Astrocyte of the cerebellum (primary cell): ENCODE data around the gene NOL4L.

Experiments
- DNase-seq: peaks from one replicate; pipeline ENCODE4 v3.0.0-alpha.2; 2011; ENCODE audit warnings: low read depth
- H3K4me3 ChIP-seq: 2 replicates; pipeline ENCODE4 v1.5.1; 2011; ENCODE audit warnings: mild to moderate bottlenecking, low read depth, low read length, moderate library complexity
- in situ Hi-C: cut with HindIII; loops from 2 replicates; pipeline ENCODE4 v1.10.0; 2017; ENCODE audit warnings: low sequenced_read_pairs
- TF ChIP-seq, protein P1 (sequence below): IDR thresholded peaks from 2 replicates; pipeline ENCODE4 v1.5.1; 2012; ENCODE audit warnings: low read length, low read depth, moderate library complexity, mild to moderate bottlenecking; ENCODE audit errors: missing control alignments

The NOL4L gene

GRCh38 chr20:32509639-32510066 is 75.5 kb downstream of the NOL4L start:
- TF ChIP-seq, protein P1, sequence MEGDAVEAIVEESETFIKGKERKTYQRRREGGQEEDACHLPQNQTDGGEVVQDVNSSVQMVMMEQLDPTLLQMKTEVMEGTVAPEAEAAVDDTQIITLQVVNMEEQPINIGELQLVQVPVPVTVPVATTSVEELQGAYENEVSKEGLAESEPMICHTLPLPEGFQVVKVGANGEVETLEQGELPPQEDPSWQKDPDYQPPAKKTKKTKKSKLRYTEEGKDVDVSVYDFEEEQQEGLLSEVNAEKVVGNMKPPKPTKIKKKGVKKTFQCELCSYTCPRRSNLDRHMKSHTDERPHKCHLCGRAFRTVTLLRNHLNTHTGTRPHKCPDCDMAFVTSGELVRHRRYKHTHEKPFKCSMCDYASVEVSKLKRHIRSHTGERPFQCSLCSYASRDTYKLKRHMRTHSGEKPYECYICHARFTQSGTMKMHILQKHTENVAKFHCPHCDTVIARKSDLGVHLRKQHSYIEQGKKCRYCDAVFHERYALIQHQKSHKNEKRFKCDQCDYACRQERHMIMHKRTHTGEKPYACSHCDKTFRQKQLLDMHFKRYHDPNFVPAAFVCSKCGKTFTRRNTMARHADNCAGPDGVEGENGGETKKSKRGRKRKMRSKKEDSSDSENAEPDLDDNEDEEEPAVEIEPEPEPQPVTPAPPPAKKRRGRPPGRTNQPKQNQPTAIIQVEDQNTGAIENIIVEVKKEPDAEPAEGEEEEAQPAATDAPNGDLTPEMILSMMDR: peak; percentile 26
- DNase-seq: no peak
- H3K4me3 ChIP-seq: no peak overlapping the region
- in situ Hi-C loops: loop anchor here (10.0 to 25.0 kb wide), 2 partner anchors 128 to 275 kb away; no protein-coding TSS in a partner anchor

- DNase-seq: no peak
- H3K4me3 ChIP-seq: no peak overlapping the region
- in situ Hi-C loops: loop anchor here (25.0 kb wide), 1 partner anchor 129 kb away; no protein-coding TSS in a partner anchor
- TF ChIP-seq, protein P1: no peak
Measured at GRCh38 chr20:32508775-32509119, 76.4 kb downstream of the NOL4L start.

GRCh38 chr20:32507998-32508774 is 76.9 kb downstream of the NOL4L start:
- in situ Hi-C loops: loop anchor here (25.0 kb wide), 1 partner anchor 129 kb away; no protein-coding TSS in a partner anchor
- DNase-seq: no peak
- H3K4me3 ChIP-seq: no peak overlapping the region
- TF ChIP-seq, protein P1: no peak

GRCh38 chr20:32506721-32507120 is 78.4 kb downstream of the NOL4L start:
- DNase-seq: no peak
- H3K4me3 ChIP-seq: no peak overlapping the region
- TF ChIP-seq, protein P1: no peak
- in situ Hi-C loops: loop anchor here (25.0 kb wide), 1 partner anchor 131 kb away; no protein-coding TSS in a partner anchor

- TF ChIP-seq, protein P1: no peak
- in situ Hi-C loops: loop anchor here (25.0 kb wide), 1 partner anchor 131 kb away; no protein-coding TSS in a partner anchor
- H3K4me3 ChIP-seq: no peak overlapping the region
- no peak for DNase-seq
Measured at GRCh38 chr20:32505723-32506473, 79.2 kb downstream of the NOL4L start.

DNA sequence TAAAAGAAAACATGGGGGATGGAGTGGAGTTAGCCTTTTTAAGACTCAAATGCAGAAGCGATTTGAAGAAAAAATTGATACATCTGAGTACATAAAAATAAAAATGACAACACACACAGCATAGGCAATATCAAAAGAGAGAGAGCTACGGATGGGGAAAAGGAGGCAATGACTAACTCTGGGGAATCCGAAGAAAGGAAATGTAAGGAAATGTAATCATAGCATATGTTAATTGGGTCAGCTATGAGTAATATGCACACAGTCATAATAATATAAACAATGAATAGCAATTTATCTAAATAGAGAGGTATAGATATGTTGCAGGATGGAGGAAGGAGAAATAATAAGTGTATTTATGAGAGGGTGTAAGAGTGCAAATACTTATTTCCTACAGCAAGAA is 83.4 kb downstream of the NOL4L start:
- in situ Hi-C loops: loop anchor here (25.0 kb wide), 1 partner anchor 136 kb away; no protein-coding TSS in a partner anchor
- DNase-seq: no peak
- no peak overlapping the region for H3K4me3 ChIP-seq
- TF ChIP-seq, protein P1: no peak
